Fibroblast of skin of abdomen (primary cell): ENCODE measurements around the gene MMRN2.
"Not testable (repeated sequence)": the region's sequence is repeated elsewhere in the genome, so short reads cannot be mapped to it uniquely, and the experiment has no call there.

Experiments
- DNase-seq: peaks from one replicate; pipeline ENCODE4 v3.0.0-alpha.2; 2013

MMRN2 gene

DNA sequence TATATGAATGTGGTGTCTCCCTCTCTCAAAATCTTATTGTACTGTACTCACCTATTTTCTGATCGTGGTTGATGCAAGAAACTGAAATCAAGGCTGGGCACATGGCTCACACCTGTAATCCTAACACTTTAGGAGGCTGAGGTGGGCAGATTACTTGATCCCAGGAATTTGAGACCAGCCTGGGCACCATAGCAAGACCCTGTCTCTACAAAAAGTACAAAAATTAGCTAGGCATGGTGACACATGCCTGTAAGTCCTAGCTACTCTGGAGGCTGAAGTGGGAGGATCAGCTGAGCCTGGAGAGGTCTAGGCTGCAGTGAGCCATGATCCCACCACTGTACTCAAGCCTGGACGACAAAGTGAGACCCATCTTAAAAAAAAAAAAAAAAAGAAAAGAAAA lies 16.0 kb downstream of the MMRN2 start:
- DNase-seq = no peak

DNA sequence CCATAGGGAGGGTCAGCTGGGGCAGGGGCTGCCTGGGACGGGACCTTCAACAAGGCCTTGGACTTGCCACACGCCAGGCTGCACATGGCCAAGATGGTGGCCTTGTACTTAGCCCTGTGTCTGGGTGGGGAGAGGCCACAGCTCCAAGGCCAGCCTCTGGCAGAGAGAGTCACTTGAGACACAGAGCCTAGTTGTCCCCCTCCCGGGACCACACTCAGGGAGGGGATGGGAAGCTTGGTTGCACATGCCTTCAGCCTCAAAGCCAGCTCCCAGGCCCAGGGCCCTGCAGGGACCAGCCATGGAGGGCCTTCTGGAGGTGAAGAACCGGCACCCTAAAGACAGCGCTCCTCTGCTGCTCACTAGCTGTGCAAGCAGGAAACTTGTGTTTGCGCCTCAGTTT lies 16.7 kb downstream of the MMRN2 start:
- DNase-seq = no peak

DNA sequence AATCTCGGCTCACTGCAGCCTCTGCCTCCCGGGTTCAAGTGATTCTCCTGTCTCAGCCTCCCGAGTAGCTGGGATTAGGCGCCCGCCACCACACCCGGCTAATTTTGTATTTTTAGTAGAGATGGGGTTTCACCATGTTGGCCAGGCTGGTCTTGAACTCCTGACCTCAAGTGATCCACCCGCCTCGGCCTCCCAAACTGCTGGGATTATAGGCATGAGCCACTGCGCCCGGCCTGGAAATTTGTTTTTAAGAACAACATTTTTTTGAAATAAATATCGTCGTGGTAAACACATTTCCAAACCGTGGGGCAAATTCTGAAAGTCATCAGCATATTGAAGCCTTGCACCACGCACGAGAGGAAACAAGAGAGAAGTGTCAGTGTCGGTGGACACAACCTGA lies 17.3 kb downstream of the MMRN2 start:
- DNase-seq = not testable (repeated sequence)

GRCh38 chr10:86938260-86938659 lies 19.2 kb downstream of the MMRN2 start:
- DNase-seq = no peak

DNA sequence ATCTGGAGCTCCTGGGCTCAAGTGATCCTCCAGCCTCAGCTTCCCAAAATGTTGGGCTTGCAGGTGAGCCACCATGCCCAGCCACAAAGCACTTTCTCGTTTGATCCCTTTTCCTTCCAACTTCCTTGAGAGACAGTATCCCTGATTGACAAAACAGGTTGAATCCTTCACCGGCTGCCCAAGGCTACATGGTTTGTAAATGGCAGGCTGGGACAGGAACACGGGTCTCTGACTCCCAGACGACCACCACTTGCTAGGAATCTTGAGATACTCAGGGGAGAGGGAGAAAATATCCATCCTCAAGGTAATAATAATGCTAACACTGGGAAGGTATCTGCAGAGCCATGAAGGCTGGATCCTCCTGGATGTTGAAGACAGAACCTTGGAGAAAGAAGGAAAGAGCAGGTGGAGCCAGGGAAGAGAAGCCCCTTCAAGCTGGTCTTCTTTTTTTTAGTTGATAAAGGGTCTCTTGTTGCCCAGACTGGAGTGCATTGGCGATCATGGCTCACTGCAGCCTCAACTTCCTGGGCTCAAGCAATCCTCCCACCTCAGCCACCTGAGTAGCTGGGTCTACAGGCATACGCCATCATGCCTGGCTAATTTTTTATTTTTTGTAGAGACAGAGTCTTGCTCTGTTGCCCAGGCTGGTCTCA lies 19.8 kb downstream of the MMRN2 start:
- no peak for DNase-seq

- peak; percentile 45 for DNase-seq
These were observed 20.5 kb downstream of the MMRN2 start for GRCh38 chr10:86936661-86937501.

GRCh38 chr10:86934162-86934711 lies 23.2 kb downstream of the MMRN2 start:
- not testable (repeated sequence) for DNase-seq

DNA sequence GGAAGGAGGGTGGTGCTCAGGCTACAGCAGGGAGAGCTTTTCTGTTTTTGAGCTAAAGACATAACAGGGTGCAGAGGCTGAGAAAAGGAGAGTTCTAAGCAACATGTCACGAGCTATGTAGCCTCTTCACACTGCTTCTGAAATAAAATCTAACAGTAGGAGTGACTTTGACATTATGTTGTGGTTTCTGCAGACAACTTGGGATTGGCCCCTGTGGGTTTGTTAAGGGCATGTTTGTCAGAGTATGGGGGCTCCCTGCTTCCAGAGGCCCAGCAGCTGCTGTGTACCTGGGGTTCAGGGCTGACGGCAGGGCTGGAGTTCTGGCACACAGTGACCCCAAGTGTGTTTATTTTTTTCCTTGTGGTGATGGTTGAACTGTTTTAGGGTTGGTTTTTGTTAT lies 24.7 kb downstream of the MMRN2 start:
- no peak for DNase-seq

- DNase-seq = peak; percentile 25
These were observed 25.5 kb downstream of the MMRN2 start for GRCh38 chr10:86931872-86932271.

- DNase-seq = no peak
These were observed 27.7 kb downstream of the MMRN2 start for GRCh38 chr10:86929468-86930380.

DNA sequence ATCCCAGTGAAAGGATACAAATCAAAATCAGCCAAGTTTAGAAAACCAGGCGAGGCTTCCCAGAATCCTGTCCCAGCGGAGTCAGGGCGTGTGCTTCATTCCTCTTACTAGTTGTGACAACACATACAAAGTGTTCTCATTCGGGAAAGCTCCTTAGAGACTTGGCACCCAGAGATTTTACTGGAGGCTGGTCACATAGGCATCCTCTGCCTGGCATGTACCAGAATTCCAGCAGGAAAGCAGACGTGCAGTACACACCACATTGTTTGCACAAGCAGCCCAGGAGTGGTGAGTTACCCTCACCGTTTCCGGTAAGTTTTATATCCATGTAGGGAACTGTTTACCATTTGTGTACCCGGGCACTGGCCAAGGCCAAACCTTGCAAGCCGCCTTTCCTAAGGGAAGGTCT lies 34.9 kb downstream of the MMRN2 start:
- no peak for DNase-seq

DNA sequence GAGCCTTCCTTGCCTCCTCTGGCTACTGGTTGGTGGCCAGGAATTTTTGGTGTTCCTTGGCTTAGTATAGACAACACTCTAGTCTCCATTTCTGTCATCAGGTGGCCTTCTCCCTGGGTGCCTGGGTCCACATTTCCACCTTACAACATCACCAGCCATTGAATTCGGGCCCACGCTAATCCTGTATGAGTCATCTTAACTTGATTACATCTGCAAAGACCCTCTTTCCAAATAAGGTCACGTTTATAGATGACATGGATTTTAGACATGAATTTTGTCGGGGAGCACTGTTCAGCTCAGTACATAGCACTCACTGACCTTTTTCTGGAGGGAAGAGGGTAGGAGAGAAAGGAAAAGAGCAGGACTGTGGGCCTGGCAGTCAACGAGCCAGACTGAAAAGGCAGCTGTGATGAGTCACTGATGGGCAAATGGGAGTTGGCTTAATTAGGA lies 39.4 kb downstream of the MMRN2 start:
- peak; percentile 24 for DNase-seq

DNA sequence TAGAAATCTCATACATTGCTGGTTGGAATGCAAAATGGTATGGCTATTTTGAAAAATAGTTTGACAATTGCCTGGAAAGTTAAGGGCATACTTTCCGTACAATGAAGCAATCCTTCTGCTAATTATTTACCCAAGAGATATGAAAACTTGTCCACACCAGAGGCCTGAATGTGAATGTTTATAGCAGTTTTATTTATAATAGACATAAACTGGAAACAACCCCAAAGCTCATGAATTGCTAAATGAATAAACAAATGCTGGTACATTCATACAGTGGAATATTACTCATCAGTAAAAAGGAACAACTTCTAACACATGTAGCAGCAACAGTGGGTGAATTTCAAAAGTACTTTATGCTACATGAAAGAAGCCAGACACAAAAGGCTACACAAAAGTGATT lies 42.7 kb downstream of the MMRN2 start:
- DNase-seq = no peak

GRCh38 chr10:86905429-86905828 lies 52.0 kb downstream of the MMRN2 start:
- DNase-seq = no peak

- DNase-seq = no peak
These were observed 52.8 kb downstream of the MMRN2 start for GRCh38 chr10:86904600-86904999.

DNA sequence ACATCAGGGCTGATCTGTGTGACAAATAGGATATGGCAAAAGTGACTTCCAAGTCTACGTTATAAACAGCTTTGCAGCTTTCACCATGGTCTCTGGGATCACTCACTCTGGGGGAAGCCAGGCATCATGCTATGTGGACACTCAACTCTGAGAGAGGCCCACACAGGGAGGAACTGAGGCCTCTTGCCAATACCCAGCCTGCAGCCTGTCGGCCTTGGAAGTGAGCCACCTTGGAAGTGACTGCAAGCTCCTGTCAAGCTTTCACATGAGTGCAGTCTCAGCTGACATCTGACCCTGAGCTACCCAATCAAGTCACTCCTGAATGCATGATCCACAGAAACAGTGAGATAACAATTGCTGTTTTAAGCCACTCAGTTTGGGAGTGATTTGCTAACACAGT lies 56.5 kb downstream of the MMRN2 start:
- DNase-seq = peak; percentile 33

GRCh38 chr10:86899670-86900276 lies 57.6 kb downstream of the MMRN2 start:
- peak; percentile 60 for DNase-seq

DNA sequence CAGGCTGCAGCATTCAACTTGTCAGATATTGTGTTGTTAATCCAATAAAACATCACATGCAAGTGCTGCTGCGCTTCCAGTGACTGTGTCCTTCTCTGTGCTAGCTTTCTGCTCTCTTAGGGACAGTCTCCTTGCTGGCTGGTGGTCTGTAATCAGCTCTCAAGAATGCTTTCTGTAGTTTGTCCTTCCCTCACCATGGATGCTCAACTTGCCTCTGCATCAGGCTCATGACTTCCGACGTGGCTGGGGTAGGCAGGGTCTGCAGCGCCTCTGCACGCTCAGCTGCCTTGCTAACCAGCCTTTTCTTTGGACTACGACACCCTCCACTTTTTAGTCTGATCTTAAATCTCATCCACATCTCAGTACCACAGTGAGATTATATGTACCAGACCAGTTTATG lies 58.3 kb downstream of the MMRN2 start:
- no peak for DNase-seq

- no peak for DNase-seq
These were observed 58.9 kb downstream of the MMRN2 start for GRCh38 chr10:86898511-86898910.

- no peak for DNase-seq
These were observed 67.4 kb downstream of the MMRN2 start for GRCh38 chr10:86889997-86890396.

- peak; percentile 66 for DNase-seq
These were observed 68.6 kb downstream of the MMRN2 start for GRCh38 chr10:86888585-86889381.
